Body of pancreas (tissue), 4 donors: ENCODE results near the gene PATJ. TPM values are rescaled to one million over a fixed set of nuclear protein-coding genes. Genes with fewer than 3 reads are reported as not detected.
"Not testable (repeated sequence)": the region's sequence is repeated elsewhere in the genome, so short reads cannot be mapped to it uniquely, and the experiment has no call there.

Source experiments
- ATAC-seq: fragments of 150-250 bp; one replicate; pipeline ENCODE4 v1.9.1; 2016
- DNase-seq, 4 donors: peaks; one replicate each; pipeline ENCODE4 v3.0.0-alpha.2; 2019
- H3K27ac ChIP-seq, 4 donors: fragments of 200-600 bp; sonication (generic); 1 replicate in 3 of 4; 2 replicates in 1 of 4; pipeline versions ENCODE4 v1.5.1 to v1.6.1; 2016 to 2019; ENCODE audit warnings: mild to moderate bottlenecking in 1 of 4, mixed read lengths in 1 of 4, moderate library complexity in 1 of 4
- H3K27me3 ChIP-seq, 2 donors: fragments of 200-600 bp; sonication (generic); one replicate each; pipeline ENCODE4 v1.6.0; 2016; ENCODE audit warnings: mild to moderate bottlenecking in 1 of 2
- H3K36me3 ChIP-seq, 2 donors: fragments of 200-600 bp; sonication (generic); replicated peaks in 1 of 2; 2 replicates each; pipeline ENCODE4 v1.5.1; 2016; ENCODE audit warnings: low read depth in 2 of 2; ENCODE audit not compliant: insufficient read depth in 1 of 2
- H3K4me1 ChIP-seq: fragments of 200-600 bp; sonication (generic); one replicate; pipeline ENCODE4 v1.6.0; 2016
- H3K4me3 ChIP-seq, 2 donors: fragments of 200-600 bp; sonication (generic); 1 replicate in 1 of 2; 2 replicates in 1 of 2; pipeline ENCODE4 v1.5.1; 2016 to 2019
- H3K9me3 ChIP-seq, 3 donors: fragments of 200-600 bp; sonication (generic); 1 replicate in 2 of 3; 2 replicates in 1 of 3; pipeline ENCODE4 v1.5.1; 2016
- POLR2A ChIP-seq, 3 donors: fragments of 450-650 bp; IDR thresholded peaks; one replicate each; pipeline ENCODE4 v1.6.1; 2016; ENCODE audit warnings: antibody characterized with exemption in 3 of 3, mild to moderate bottlenecking in 2 of 3
- WGBS, 2 donors: methylation state at CpG; one replicate each; pipeline ENCODE4 v1.1.5; 2017; 5-methylcytosine and 5-hydroxymethylcytosine counted together
- intact Hi-C: fragments of 100-400 bp; cut with DNase I; formaldehyde crosslinking; loops from one replicate; pipeline ENCODE4 v1.15.1; 2023
- total RNA-seq, 2 donors: library from RNA; depleted of rRNA; stranded (reverse); fragments of >200 nt; gene quantifications; one replicate each; pipeline ENCODE4 v1.1.0, GENCODE V29; 2016
- TF ChIP-seq, protein P1 (sequence below), 7 experiments: fragments of 450-650 bp in 4 of 7; fragments of 200-600 bp in 3 of 7; sonication (generic) in 3 of 7; IDR thresholded peaks; one replicate each; pipeline ENCODE4 v1.5.1; 2016 to 2019; ENCODE audit warnings: antibody characterized with exemption in 7 of 7

The PATJ gene
- total RNA-seq, 2 donors from 2014 or later, result 54.2 to 72.5 TPM

- no peaks in the 10 kb centered on the region for H3K4me1 ChIP-seq
These were observed 471.0 kb downstream of the PATJ start for GRCh38 chr1:62213075-62213914.

GRCh38 chr1:62218604-62219003 lies 476.3 kb downstream of the PATJ start:
- H3K36me3 ChIP-seq, result no peaks in the 10 kb centered on the region
- no peaks in the 10 kb centered on the region for H3K27me3 ChIP-seq
- DNase-seq, result no peak
- no peaks in the 10 kb centered on the region for H3K4me1 ChIP-seq
- no peak for TF ChIP-seq POLR2A (IDR thresholded peaks at IDR 0.05)
- TF ChIP-seq, protein P1, sequence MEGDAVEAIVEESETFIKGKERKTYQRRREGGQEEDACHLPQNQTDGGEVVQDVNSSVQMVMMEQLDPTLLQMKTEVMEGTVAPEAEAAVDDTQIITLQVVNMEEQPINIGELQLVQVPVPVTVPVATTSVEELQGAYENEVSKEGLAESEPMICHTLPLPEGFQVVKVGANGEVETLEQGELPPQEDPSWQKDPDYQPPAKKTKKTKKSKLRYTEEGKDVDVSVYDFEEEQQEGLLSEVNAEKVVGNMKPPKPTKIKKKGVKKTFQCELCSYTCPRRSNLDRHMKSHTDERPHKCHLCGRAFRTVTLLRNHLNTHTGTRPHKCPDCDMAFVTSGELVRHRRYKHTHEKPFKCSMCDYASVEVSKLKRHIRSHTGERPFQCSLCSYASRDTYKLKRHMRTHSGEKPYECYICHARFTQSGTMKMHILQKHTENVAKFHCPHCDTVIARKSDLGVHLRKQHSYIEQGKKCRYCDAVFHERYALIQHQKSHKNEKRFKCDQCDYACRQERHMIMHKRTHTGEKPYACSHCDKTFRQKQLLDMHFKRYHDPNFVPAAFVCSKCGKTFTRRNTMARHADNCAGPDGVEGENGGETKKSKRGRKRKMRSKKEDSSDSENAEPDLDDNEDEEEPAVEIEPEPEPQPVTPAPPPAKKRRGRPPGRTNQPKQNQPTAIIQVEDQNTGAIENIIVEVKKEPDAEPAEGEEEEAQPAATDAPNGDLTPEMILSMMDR (IDR thresholded peaks at IDR 0.05), result no peak
- H3K27ac ChIP-seq, result no peak overlapping the region
- no peak for ATAC-seq
- no peak overlapping the region for H3K4me3 ChIP-seq
- WGBS, 2 donors, result 72 to 84% methylated on average over 2 of the region's 2 CpGs
- intact Hi-C loops, result no loop called here
- H3K9me3 ChIP-seq, result no peaks in the 10 kb centered on the region

More at GRCh38 chr1:62213075-62213914, 471.0 kb downstream of the PATJ start:
- no peak for DNase-seq
- 83 to 85% methylated on average over 6 of the region's 6 CpGs for WGBS, 2 donors
- Histone ChIP-seq H3K27ac (no peak overlapping the region), H3K36me3 (no peaks in the 10 kb centered on the region), H3K4me3 (no peak overlapping the region), H3K27me3 (no peaks in the 10 kb centered on the region), H3K9me3 (no peaks in the 10 kb centered on the region)
- TF ChIP-seq POLR2A (IDR thresholded peaks at IDR 0.05), result no peak
- TF ChIP-seq, protein P1 (IDR thresholded peaks at IDR 0.05), result no peak
- intact Hi-C loops, result no loop called here
- ATAC-seq, result no peak

DNA sequence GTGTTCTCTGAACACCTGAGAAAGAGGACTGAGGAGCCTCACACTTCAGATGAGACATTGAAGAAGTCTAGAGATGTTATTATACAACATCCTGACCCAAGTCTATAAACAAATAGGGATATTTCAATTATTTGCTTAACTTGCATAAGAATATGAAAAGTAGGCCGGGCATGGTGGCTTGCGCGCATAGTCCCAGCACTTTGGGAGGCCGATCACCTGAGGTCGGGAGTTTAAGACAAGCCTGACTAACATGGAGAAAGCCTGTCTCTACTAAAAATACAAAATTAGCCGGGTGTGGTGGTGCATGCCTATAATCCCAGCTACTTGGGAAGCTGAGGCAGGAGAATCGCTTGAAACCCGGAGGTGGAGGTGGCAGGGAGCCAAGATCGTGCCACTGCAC lies 478.2 kb downstream of the PATJ start:
- H3K36me3 ChIP-seq, H3K4me3 ChIP-seq, H3K9me3 ChIP-seq, DNase-seq, H3K27ac ChIP-seq, H3K27me3 ChIP-seq, intact Hi-C loops, H3K4me1 ChIP-seq, ATAC-seq: not testable (repeated sequence)
- WGBS, 2 donors, result 87 to 90% methylated on average over 9 of the region's 9 CpGs

DNA sequence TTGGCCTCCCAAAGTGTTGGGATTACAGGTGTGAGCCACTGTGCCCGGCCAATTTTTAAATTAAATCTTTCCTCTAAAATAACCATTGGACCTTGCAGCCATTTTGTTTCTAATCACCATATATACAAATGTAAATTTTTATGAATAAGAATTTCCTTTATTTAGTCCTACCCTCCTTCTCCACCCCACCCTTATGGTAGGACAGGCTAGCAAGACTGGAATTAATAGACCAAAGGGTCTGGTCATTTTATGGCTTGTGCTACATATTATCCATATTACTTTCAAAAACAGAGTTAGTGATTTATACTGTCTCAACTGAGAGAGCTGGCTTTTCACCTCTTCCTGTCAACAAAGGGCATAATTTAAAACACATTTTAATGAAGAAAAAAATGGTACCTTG lies 478.9 kb downstream of the PATJ start:
- ATAC-seq, result no peak

GRCh38 chr1:62222321-62222720 lies 480.0 kb downstream of the PATJ start:
- ATAC-seq, result no peak
- intact Hi-C loops, result no loop called here
- Histone ChIP-seq H3K4me1 (no peaks in the 10 kb centered on the region), H3K36me3 (no peaks in the 10 kb centered on the region), H3K27me3 (no peaks in the 10 kb centered on the region), H3K4me3 (no peak overlapping the region), H3K9me3 (no peaks in the 10 kb centered on the region), H3K27ac (no peak overlapping the region)
- no peak for DNase-seq
- WGBS, 2 donors, result 73 to 85% methylated on average over 8 to 9 of the region's 9 CpGs
- TF ChIP-seq, protein P1 (IDR thresholded peaks at IDR 0.05), result no peak
- no peak for TF ChIP-seq POLR2A (IDR thresholded peaks at IDR 0.05)

More for the DNA sequence above, 478.9 kb downstream of the PATJ start:
- Histone ChIP-seq H3K27ac (no peak overlapping the region), H3K4me3 (no peak overlapping the region), H3K4me1 (no peaks in the 10 kb centered on the region), H3K36me3 (no peaks in the 10 kb centered on the region), H3K9me3 (no peaks in the 10 kb centered on the region), H3K27me3 (no peaks in the 10 kb centered on the region)
- intact Hi-C loops, result no loop called here
- TF ChIP-seq, protein P1 (IDR thresholded peaks at IDR 0.05), result no peak
- WGBS, 2 donors, result 85 to 94% methylated on average over 1 of the region's 1 CpG
- no peak for DNase-seq
